Fibroblast of lung (primary cell): ENCODE data around the gene HSD3B2. TPM values are rescaled to one million over a fixed set of nuclear protein-coding genes. Genes with fewer than 3 reads are reported as not detected.

Source experiments
- DNase-seq, 2 donors: peaks; one replicate each; pipeline versions ENCODE4 v3.0.0 to v3.0.0-alpha.2; 2010; ENCODE audit warnings: low read depth in 2 of 2
- H2AFZ ChIP-seq: 2 replicates; pipeline ENCODE4 v1.5.1; 2012; ENCODE audit warnings: low read length, control low read depth, inconsistent platforms
- H3K27ac ChIP-seq: 2 replicates; pipeline ENCODE4 v1.5.1; 2011; ENCODE audit warnings: low read length, control low read depth; ENCODE audit not compliant: insufficient read depth
- H3K27me3 ChIP-seq: 2 replicates; pipeline ENCODE4 v1.5.1; 2011; ENCODE audit warnings: mild to moderate bottlenecking, low read length; ENCODE audit not compliant: control insufficient read depth, insufficient read depth
- H3K36me3 ChIP-seq: 2 replicates; pipeline ENCODE4 v1.5.1; 2011; ENCODE audit warnings: low read length; ENCODE audit not compliant: control insufficient read depth, insufficient read depth
- H3K4me1 ChIP-seq: 2 replicates; pipeline ENCODE4 v1.5.1; 2011; ENCODE audit warnings: low read length; ENCODE audit not compliant: control insufficient read depth, insufficient read depth; ENCODE audit errors: extremely low read depth
- H3K4me2 ChIP-seq: 2 replicates; pipeline ENCODE4 v1.5.1; 2011; ENCODE audit warnings: low read length, control low read depth; ENCODE audit not compliant: insufficient read depth; ENCODE audit errors: extremely low read depth
- H3K4me3 ChIP-seq, 4 experiments: fragments of 200-600 bp in 1 of 4; sonication (generic) in 1 of 4; replicated peaks in 1 of 4; 2 replicates each; pipeline ENCODE4 v1.5.1; 2011 to 2016; ENCODE audit warnings: low read length in 4 of 4, low read depth in 3 of 4, mild to moderate bottlenecking in 3 of 4, control low read depth in 2 of 4, inconsistent platforms in 1 of 4, mixed read lengths in 1 of 4; ENCODE audit not compliant: insufficient read depth in 1 of 4; ENCODE audit errors: control extremely low read depth in 1 of 4
- H3K79me2 ChIP-seq: 2 replicates; pipeline ENCODE4 v1.5.1; 2012; ENCODE audit warnings: mild to moderate bottlenecking, low read length, inconsistent platforms; ENCODE audit not compliant: control insufficient read depth, insufficient read depth
- H3K9ac ChIP-seq: 2 replicates; pipeline ENCODE4 v1.5.1; 2011; ENCODE audit warnings: mild to moderate bottlenecking, low read length, control low read depth; ENCODE audit not compliant: insufficient read depth
- H3K9me3 ChIP-seq: 2 replicates; pipeline ENCODE4 v1.5.1; 2012; ENCODE audit warnings: low read depth, low read length; ENCODE audit not compliant: control insufficient read depth, insufficient read depth
- H4K20me1 ChIP-seq: 2 replicates; pipeline ENCODE4 v1.5.1; 2011; ENCODE audit warnings: low read length; ENCODE audit not compliant: control insufficient read depth, insufficient read depth; ENCODE audit errors: extremely low read depth
- EZH2 ChIP-seq: IDR thresholded peaks from 2 replicates; pipeline ENCODE4 v1.5.1; 2012; ENCODE audit warnings: low read length, control low read depth, mild to moderate bottlenecking; ENCODE audit errors: missing control alignments
- polyA plus RNA-seq, 2 donors: library from polyadenylated mRNA; depleted of rRNA in 1 of 2; stranded (reverse) in 1 of 2; unstranded in 1 of 2; fragments of >200 nt; gene quantifications; 2 replicates each; pipeline ENCODE4 v1.2.1, GENCODE V29; 2011 to 2012; ENCODE audit warnings: missing spikeins in 1 of 2
- total RNA-seq: library from RNA; depleted of rRNA; stranded (reverse); fragments of >200 nt; gene quantifications from 2 replicates; pipeline ENCODE4 v1.2.1, GENCODE V29; 2014
- TF ChIP-seq, protein P1 (sequence below), 2 donors: IDR thresholded peaks in 1 of 2; conservative IDR thresholded peaks in 1 of 2; 1 replicate in 1 of 2; 2 replicates in 1 of 2; pipeline ENCODE4 v1.5.1; 2011 to 2012; ENCODE audit warnings: low read length in 2 of 2, control low read depth in 1 of 2, inconsistent platforms in 1 of 2, low read depth in 1 of 2, mild to moderate bottlenecking in 1 of 2

HSD3B2 gene
- total and polyA plus RNA-seq, 2 donors (not counting 1 experiment from before 2014, with no cell fraction given), result not detected

DNA sequence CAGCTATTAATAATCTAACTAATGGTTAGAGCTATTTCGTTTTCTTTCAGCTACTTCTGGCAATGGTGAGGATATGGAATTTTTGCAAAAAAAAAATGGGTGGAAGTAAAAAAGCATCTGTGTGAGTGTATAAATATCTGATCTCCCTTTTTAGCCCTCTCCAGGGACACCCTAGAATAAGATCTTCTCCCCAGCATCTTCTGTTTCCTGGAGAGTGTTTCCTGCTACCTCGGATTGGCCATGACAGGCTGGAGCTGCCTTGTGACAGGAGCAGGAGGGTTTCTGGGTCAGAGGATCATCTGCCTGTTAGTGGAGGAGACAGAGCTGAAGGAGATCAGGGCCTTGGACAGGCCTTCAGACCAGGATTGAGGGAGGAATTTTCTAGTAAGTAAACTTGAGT lies 23.8 kb downstream of the HSD3B2 start:
- no peak for TF ChIP-seq EZH2
- TF ChIP-seq, protein P1, sequence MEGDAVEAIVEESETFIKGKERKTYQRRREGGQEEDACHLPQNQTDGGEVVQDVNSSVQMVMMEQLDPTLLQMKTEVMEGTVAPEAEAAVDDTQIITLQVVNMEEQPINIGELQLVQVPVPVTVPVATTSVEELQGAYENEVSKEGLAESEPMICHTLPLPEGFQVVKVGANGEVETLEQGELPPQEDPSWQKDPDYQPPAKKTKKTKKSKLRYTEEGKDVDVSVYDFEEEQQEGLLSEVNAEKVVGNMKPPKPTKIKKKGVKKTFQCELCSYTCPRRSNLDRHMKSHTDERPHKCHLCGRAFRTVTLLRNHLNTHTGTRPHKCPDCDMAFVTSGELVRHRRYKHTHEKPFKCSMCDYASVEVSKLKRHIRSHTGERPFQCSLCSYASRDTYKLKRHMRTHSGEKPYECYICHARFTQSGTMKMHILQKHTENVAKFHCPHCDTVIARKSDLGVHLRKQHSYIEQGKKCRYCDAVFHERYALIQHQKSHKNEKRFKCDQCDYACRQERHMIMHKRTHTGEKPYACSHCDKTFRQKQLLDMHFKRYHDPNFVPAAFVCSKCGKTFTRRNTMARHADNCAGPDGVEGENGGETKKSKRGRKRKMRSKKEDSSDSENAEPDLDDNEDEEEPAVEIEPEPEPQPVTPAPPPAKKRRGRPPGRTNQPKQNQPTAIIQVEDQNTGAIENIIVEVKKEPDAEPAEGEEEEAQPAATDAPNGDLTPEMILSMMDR (conservative IDR thresholded peaks at IDR 0.05 in 1 of 2, IDR thresholded peaks at IDR 0.05 in 1 of 2; ENCODE audit: low read depth in 1 of 2, low read length in 2 of 2), result no peak
- no peaks in the 10 kb centered on the region for H3K27me3 ChIP-seq
- H3K9me3 ChIP-seq, result no peaks in the 10 kb centered on the region

DNA sequence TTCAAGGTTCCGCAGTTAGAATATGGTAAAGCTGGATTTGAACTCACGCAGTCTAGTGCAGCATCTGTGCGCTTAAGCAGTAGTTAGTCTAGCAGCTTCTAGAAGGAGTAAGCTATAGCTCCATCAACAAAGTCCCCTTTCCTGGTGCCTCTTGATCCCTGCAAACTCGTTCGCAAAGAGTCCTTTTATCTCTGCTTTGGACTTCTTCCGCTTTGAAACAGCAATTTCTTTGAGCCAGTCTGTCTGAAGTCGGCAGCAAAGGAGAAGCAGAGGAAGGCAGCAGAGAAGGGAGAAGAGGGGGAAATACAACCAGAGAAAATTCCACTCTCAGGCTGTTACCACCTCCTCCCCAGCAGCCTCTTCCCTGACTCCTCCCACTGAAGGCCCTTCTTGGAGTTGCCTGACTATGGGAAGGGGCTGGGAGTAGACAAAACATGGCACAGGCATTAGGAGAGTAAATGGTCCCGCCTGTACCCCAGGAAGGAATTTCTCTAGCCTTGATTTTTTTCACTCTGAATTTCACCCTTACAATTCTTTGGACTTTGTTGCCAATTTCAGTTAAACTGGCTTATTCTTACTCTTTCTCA lies 25.9 kb downstream of the HSD3B2 start:
- Histone ChIP-seq H3K9ac (no peak overlapping the region), H3K79me2 (no peaks in the 10 kb centered on the region), H4K20me1 (no peaks in the 10 kb centered on the region), H3K27ac (no peak overlapping the region), H3K4me2 (no peak overlapping the region), H3K4me1 (no peaks in the 10 kb centered on the region), H3K27me3 (no peaks in the 10 kb centered on the region), H3K4me3 (no peak overlapping the region), H3K9me3 (no peaks in the 10 kb centered on the region), H2AFZ (no peak overlapping the region), H3K36me3 (no peaks in the 10 kb centered on the region)
- TF ChIP-seq EZH2, result no peak
- TF ChIP-seq, protein P1 (conservative IDR thresholded peaks at IDR 0.05 in 1 of 2, IDR thresholded peaks at IDR 0.05 in 1 of 2; ENCODE audit: low read depth in 1 of 2, low read length in 2 of 2), result no peak
- no peak for DNase-seq

More for the DNA sequence above, 23.8 kb downstream of the HSD3B2 start:
- DNase-seq, result no peak
- no peaks in the 10 kb centered on the region for H3K79me2 ChIP-seq
- H4K20me1 ChIP-seq, result no peaks in the 10 kb centered on the region
- H3K9ac ChIP-seq, result no peak overlapping the region
- no peak overlapping the region for H3K4me2 ChIP-seq
- no peaks in the 10 kb centered on the region for H3K36me3 ChIP-seq
- no peak overlapping the region for H3K4me3 ChIP-seq
- H3K4me1 ChIP-seq, result no peaks in the 10 kb centered on the region
- H2AFZ ChIP-seq, result no peak overlapping the region
- H3K27ac ChIP-seq, result no peak overlapping the region

DNA sequence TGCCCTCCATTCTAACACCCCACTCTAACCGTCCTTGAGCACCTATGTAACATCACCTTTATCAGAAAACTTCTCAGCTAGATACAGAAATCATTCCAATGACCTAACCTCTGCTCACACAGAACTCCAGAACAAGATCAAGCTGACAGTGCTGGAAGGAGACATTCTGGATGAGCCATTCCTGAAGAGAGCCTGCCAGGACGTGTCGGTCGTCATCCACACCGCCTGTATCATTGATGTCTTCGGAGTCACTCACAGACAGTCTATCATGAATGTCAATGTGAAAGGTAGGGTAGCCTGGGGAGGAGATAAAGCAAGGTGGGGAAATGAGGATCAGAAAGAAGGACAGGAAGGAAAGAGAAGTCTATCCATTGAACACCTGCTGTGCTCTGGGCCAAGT lies 27.8 kb downstream of the HSD3B2 start:
- Histone ChIP-seq H3K9ac (no peak overlapping the region), H3K4me3 (no peak overlapping the region), H3K36me3 (no peaks in the 10 kb centered on the region), H3K4me1 (no peaks in the 10 kb centered on the region), H4K20me1 (no peaks in the 10 kb centered on the region), H3K27me3 (no peaks in the 10 kb centered on the region), H3K27ac (no peak overlapping the region), H2AFZ (no peak overlapping the region), H3K9me3 (no peaks in the 10 kb centered on the region), H3K79me2 (no peaks in the 10 kb centered on the region), H3K4me2 (no peak overlapping the region)
- no peak for DNase-seq
- TF ChIP-seq, protein P1 (conservative IDR thresholded peaks at IDR 0.05 in 1 of 2, IDR thresholded peaks at IDR 0.05 in 1 of 2; ENCODE audit: low read depth in 1 of 2, low read length in 2 of 2), result no peak
- TF ChIP-seq EZH2, result no peak
